GM12878 (cell line): ENCODE data around the gene NPTX1. TPM values are rescaled to one million over a fixed set of nuclear protein-coding genes. Genes with fewer than 3 reads are reported as not detected.

Experiments used
- ATAC-seq: fragments of 200-7000 bp; cut with Tn5 transposase; 3 replicates; pipeline ENCODE4 v1.9.1; 2020; ENCODE audit warnings: mild to moderate bottlenecking, moderate library complexity
- BruUV-seq: library from RNA; stranded (reverse); fragments of 400-500 nt; replicated peaks from 2 replicates; lab custom pipeline; 2021; lab: Mats Ljungman, UMichigan
- CTCF ChIA-PET: fragments of 300-600 bp; sonication (Branson Sonifier 250); formaldehyde crosslinking; extraction: SDS; loops from one replicate; lab custom pipeline; 2021; ENCODE audit warnings: inconsistent platforms; lab: Yijun Ruan, JAX
- POLR2A ChIA-PET: fragments of 350-600 bp; formaldehyde crosslinking; extraction: SDS; loops from one replicate; lab custom pipeline; 2021; ENCODE audit warnings: inconsistent platforms; lab: Charles Lee
- RAD21 ChIA-PET: fragments of 300-600 bp; sonication (Branson Sonifier 250); formaldehyde crosslinking; loops from one replicate; lab custom pipeline; 2023; ENCODE audit warnings: antibody characterized with exemption; ENCODE audit not compliant: unreplicated experiment; lab: Charles Lee
- SMC1A ChIA-PET: fragments of 300-600 bp; sonication (Branson Sonifier 250); formaldehyde crosslinking; loops from one replicate; lab custom pipeline; 2023; ENCODE audit not compliant: unreplicated experiment, uncharacterized antibody; lab: Charles Lee
- DNase-seq: peaks from one replicate; pipeline ENCODE4 v3.0.0-alpha.2; 2011; ENCODE audit warnings: low read depth, low spot score
- FAIRE-seq: peaks from 3 replicates; lab custom pipeline; 2011; peaks lifted over from hg19 to GRCh38; lab: Jason Lieb, UNC
- H2AFZ ChIP-seq: 2 replicates; pipeline ENCODE4 v1.6.0; 2011; ENCODE audit warnings: low read depth, low read length, control low read depth; ENCODE audit not compliant: control insufficient read depth
- H3K27ac ChIP-seq: 2 replicates; pipeline ENCODE4 v1.5.1; 2011; ENCODE audit warnings: control low read depth; ENCODE audit not compliant: control insufficient read depth, insufficient read depth
- H3K27me3 ChIP-seq, 2 experiments: replicated peaks in 1 of 2; 2 replicates each; pipeline versions ENCODE4 v1.6.0 to v1.6.1; 2011; ENCODE audit warnings: low read length in 1 of 2; ENCODE audit not compliant: control insufficient read depth in 2 of 2, insufficient read depth in 2 of 2
- H3K36me3 ChIP-seq, 2 experiments: 2 replicates each; pipeline ENCODE4 v1.5.1; 2011; ENCODE audit warnings: low read length in 1 of 2; ENCODE audit not compliant: control insufficient read depth in 2 of 2, insufficient read depth in 2 of 2
- H3K4me1 ChIP-seq: 2 replicates; pipeline ENCODE4 v1.6.1; 2011; ENCODE audit warnings: mild to moderate bottlenecking, low read length, moderate library complexity, mixed read lengths; ENCODE audit not compliant: control insufficient read depth, insufficient read depth
- H3K4me2 ChIP-seq: 2 replicates; pipeline ENCODE4 v1.6.0; 2011; ENCODE audit warnings: control low read depth; ENCODE audit not compliant: control insufficient read depth, insufficient read depth
- H3K4me3 ChIP-seq: fragments of 200-600 bp; sonication (generic); 2 replicates; pipeline ENCODE4 v1.5.1; 2016
- H3K79me2 ChIP-seq: 2 replicates; pipeline ENCODE4 v1.6.0; 2011; ENCODE audit warnings: low read length; ENCODE audit not compliant: control insufficient read depth, insufficient read depth
- H3K9ac ChIP-seq: 2 replicates; pipeline ENCODE4 v1.8.0; 2011; ENCODE audit warnings: low read length, control low read depth, mixed read lengths; ENCODE audit not compliant: control insufficient read depth, insufficient read depth
- H3K9me3 ChIP-seq: replicated peaks from 3 replicates; pipeline ENCODE4 v1.5.1; 2011; ENCODE audit warnings: mild to moderate bottlenecking, low read length; ENCODE audit not compliant: control insufficient read depth, insufficient read depth
- H4K20me1 ChIP-seq: 2 replicates; pipeline ENCODE4 v1.6.0; 2011; ENCODE audit not compliant: control insufficient read depth, insufficient read depth
- ATF3 ChIP-seq: IDR thresholded peaks from 2 replicates; pipeline ENCODE4 v1.6.1; 2011; ENCODE audit warnings: low read depth, mild to moderate bottlenecking, low read length, moderate library complexity, borderline replicate concordance; ENCODE audit errors: extremely low read depth
- BCLAF1 ChIP-seq: fragments of 450-650 bp; IDR thresholded peaks from 2 replicates; pipeline ENCODE4 v1.6.1; 2017; ENCODE audit warnings: antibody characterized with exemption, mild to moderate bottlenecking, moderate library complexity
- FOXK2 ChIP-seq: fragments of 450-650 bp; IDR thresholded peaks from 2 replicates; pipeline ENCODE4 v1.6.1; 2017; ENCODE audit warnings: mild to moderate bottlenecking, moderate library complexity
- GABPA ChIP-seq: IDR thresholded peaks from 2 replicates; pipeline ENCODE4 v1.6.1; 2014; ENCODE audit warnings: antibody characterized with exemption, low read depth, mild to moderate bottlenecking, inconsistent platforms
- HSF1 ChIP-seq: fragments of 150-350 bp; IDR thresholded peaks from 2 replicates; pipeline ENCODE4 v1.6.1; 2014; ENCODE audit warnings: mild to moderate bottlenecking, low read depth, low read length
- MTA3 ChIP-seq: IDR thresholded peaks from 2 replicates; pipeline ENCODE4 v1.6.1; 2012; ENCODE audit warnings: low read length, inconsistent platforms, borderline replicate concordance
- PBX3 ChIP-seq: IDR thresholded peaks from 2 replicates; pipeline ENCODE4 v1.6.1; 2011; ENCODE audit warnings: mild to moderate bottlenecking, low read depth, low read length, moderate library complexity; ENCODE audit not compliant: insufficient replicate concordance
- SIX5 ChIP-seq: IDR thresholded peaks from 2 replicates; pipeline ENCODE4 v1.6.1; 2011; ENCODE audit warnings: mild to moderate bottlenecking, low read depth, low read length, moderate library complexity; ENCODE audit not compliant: severe bottlenecking
- STAT3 ChIP-seq: IDR thresholded peaks from 2 replicates; pipeline ENCODE4 v1.6.1; 2011; ENCODE audit warnings: low read depth, low read length, improper control_type of control experiment
- TARDBP ChIP-seq: IDR thresholded peaks from 2 replicates; pipeline ENCODE4 v1.6.1; 2016; ENCODE audit warnings: borderline replicate concordance
- TCF12 ChIP-seq: IDR thresholded peaks from 2 replicates; pipeline ENCODE4 v1.6.1; 2011; ENCODE audit warnings: low read depth, mild to moderate bottlenecking, low read length
- TCF3 ChIP-seq: IDR thresholded peaks from 2 replicates; pipeline ENCODE4 v1.6.1; 2012; ENCODE audit warnings: low read depth, mild to moderate bottlenecking, low read length, borderline replicate concordance; ENCODE audit not compliant: insufficient read depth
- TCF7 ChIP-seq: IDR thresholded peaks from 2 replicates; pipeline ENCODE4 v1.6.1; 2014; ENCODE audit warnings: antibody characterized with exemption, borderline replicate concordance
- ZNF592 ChIP-seq: fragments of 450-650 bp; IDR thresholded peaks from 2 replicates; pipeline ENCODE4 v1.6.1; 2017; ENCODE audit warnings: mild to moderate bottlenecking, moderate library complexity
- ZNF622 ChIP-seq: fragments of 450-650 bp; IDR thresholded peaks from 2 replicates; pipeline ENCODE4 v1.6.1; 2017; ENCODE audit warnings: mild to moderate bottlenecking, inconsistent platforms
- whole genome bisulfite sequencing: methylation state at CpG from one replicate; pipeline ENCODE4 v1.1.6; 2016; ENCODE audit warnings: low lambda C conversion rate; ENCODE audit not compliant: insufficient replicate concordance, insufficient coverage; ENCODE audit errors: missing lambda C conversion rate; 5-methylcytosine and 5-hydroxymethylcytosine counted together
- in situ Hi-C: fragments of 300-500 bp; cut with MboI; formaldehyde crosslinking; loops from 9 replicates; pipeline ENCODE4 v1.14.3; 2018; ENCODE audit warnings: mixed read lengths
- intact Hi-C: fragments of 100-400 bp; cut with micrococcal nuclease; formaldehyde crosslinking; loops from one replicate; pipeline ENCODE4 v1.14.2; 2022; ENCODE audit not compliant: unreplicated experiment
- polyA plus RNA-seq, 11 experiments: library from polyadenylated mRNA; depleted of rRNA in 4 of 11; unstranded in 6 of 11; stranded (reverse) in 5 of 11; fragments of >200 nt; fragmentation: Nextera tagmentation in 4 of 11; fragmentation: Illumina TruSeq in 1 of 11; extraction: Ambion mirVana in 4 of 11; extraction: Trizol in 1 of 11; gene quantifications; 1 replicate in 1 of 11; 2 replicates in 10 of 11; pipeline versions ENCODE4 v1.2.1 to v1.2.3, GENCODE V29; 2011 to 2016; ENCODE audit warnings: inconsistent platforms in 2 of 11, missing spikeins in 2 of 11, low read depth in 1 of 11
- total RNA-seq, 4 experiments: library from RNA; depleted of rRNA in 3 of 4; stranded (reverse); fragments of >200 nt in 3 of 4; fragmentation: Illumina TruSeq in 1 of 4; extraction: Trizol in 1 of 4; gene quantifications; 2 replicates each; pipeline versions ENCODE4 v1.2.1 to v1.2.3, GENCODE V29; 2013 to 2021

Gene NPTX1
- total and polyA plus RNA-seq, 10 of the 15 experiments (the other 5 are each of a cell fraction or from before 2014, with no cell fraction given), result not detected

- H3K79me2 ChIP-seq, result no peaks in the 10 kb centered on the region
- ChIA-PET POLR2A (no interaction called here), CTCF (no interaction called here), RAD21 (no interaction called here), SMC1A (interaction anchor here (0.6 kb wide), 1 partner anchor 30 kb away, joined by 3 read pairs; no protein-coding TSS in a partner anchor)
- H3K36me3 ChIP-seq, result no peaks in the 10 kb centered on the region
- H2AFZ ChIP-seq, result no peak overlapping the region
- no peaks in the 10 kb centered on the region for H3K9me3 ChIP-seq
- no peaks in the 10 kb centered on the region for H3K4me1 ChIP-seq
- FAIRE-seq, result no peak
- H3K27me3 ChIP-seq, result no peaks in the 10 kb centered on the region; a peak in 1 of 4 replicates
- no peak for ATAC-seq
- BruUV-seq, result no TSS peak
- no peak overlapping the region for H3K9ac ChIP-seq
- in situ Hi-C loops (no loop called here), intact Hi-C loops (no loop called here)
- H3K27ac ChIP-seq, result no peak overlapping the region
- H3K4me3 ChIP-seq, result no peak overlapping the region
- WGBS, result 10% methylated on average over 12 of the region's 12 CpGs
- H3K4me2 ChIP-seq, result no peak overlapping the region
- DNase-seq, result no peak
- H4K20me1 ChIP-seq, result no peaks in the 10 kb centered on the region
- TF ChIP-seq ATF3 (no peak), MTA3 (no peak), ZNF622 (no peak), HSF1 (no peak), TCF3 (no peak), PBX3 (no peak), TCF7 (no peak), STAT3 (no peak), BCLAF1 (no peak), SIX5 (no peak), ZNF592 (no peak), TARDBP (no peak), TCF12 (no peak), GABPA (no peak), FOXK2 (no peak)
Observed at GRCh38 chr17:80443498-80443897, 32.9 kb downstream of the NPTX1 start.
